MV-4-11 (cell line): ENCODE results near the gene CTSH.
"Not testable (repeated sequence)": the region's sequence is repeated elsewhere in the genome, so short reads cannot be mapped to it uniquely, and the experiment has no call there.

Source experiments
- DNase-seq: peaks from one replicate; lab custom pipeline; 2025; lab: John Stamatoyannopoulos, UW

CTSH gene

GRCh38 chr15:78938658-78939488, 6.0 kb downstream of the CTSH start:
- peak; percentile 88 for DNase-seq

- peak; percentile 66 for DNase-seq
Measured at GRCh38 chr15:78937132-78937739, 7.6 kb downstream of the CTSH start.

GRCh38 chr15:78934655-78935023, 10.2 kb downstream of the CTSH start:
- no peak for DNase-seq

GRCh38 chr15:78933823-78934654, 10.8 kb downstream of the CTSH start:
- no peak for DNase-seq

- DNase-seq = no peak
Measured at GRCh38 chr15:78933187-78933822, 11.5 kb downstream of the CTSH start.

GRCh38 chr15:78932258-78932808, 12.5 kb downstream of the CTSH start:
- DNase-seq = no peak

GRCh38 chr15:78931439-78932257, 13.2 kb downstream of the CTSH start:
- DNase-seq = no peak

GRCh38 chr15:78930577-78931388, 14.1 kb downstream of the CTSH start:
- peak; percentile 25 for DNase-seq

- no peak for DNase-seq
Measured at GRCh38 chr15:78929536-78930264, 15.1 kb downstream of the CTSH start.

GRCh38 chr15:78928616-78929093, 16.2 kb downstream of the CTSH start:
- no peak for DNase-seq

GRCh38 chr15:78928176-78928575, 16.7 kb downstream of the CTSH start:
- DNase-seq = not testable (repeated sequence)

GRCh38 chr15:78927077-78927790, 17.6 kb downstream of the CTSH start:
- DNase-seq = peak; percentile 88

- no peak for DNase-seq
Measured at GRCh38 chr15:78925956-78926743, 18.7 kb downstream of the CTSH start.

GRCh38 chr15:78925076-78925624, 19.7 kb downstream of the CTSH start:
- DNase-seq = no peak

GRCh38 chr15:78923480-78924360, 21.1 kb downstream of the CTSH start:
- DNase-seq = no peak

- peak; percentile 64 for DNase-seq
Measured at GRCh38 chr15:78923015-78923414, 21.8 kb downstream of the CTSH start.
